Activated T-cell treated with anti-CD3 and anti-CD28 coated beads, Interleukin-2, amount 50 U/mL, for 1 hour (primary cell): ENCODE data around the gene NUMA1.
A peak's percentile ranks its signal among the peaks of the same experiment; 100 is the strongest.

Experiments used
- DNase-seq: peaks from one replicate; pipeline ENCODE4 v3.0.0-alpha.2; 2020

NUMA1 gene

GRCh38 chr11:72102631-72102945, 22.2 kb upstream of the NUMA1 start:
- DNase-seq, result no peak

GRCh38 chr11:72102162-72102561, 21.8 kb upstream of the NUMA1 start:
- DNase-seq, result no peak

GRCh38 chr11:72100462-72100861, 20.1 kb upstream of the NUMA1 start:
- no peak for DNase-seq

GRCh38 chr11:72100009-72100408, 19.7 kb upstream of the NUMA1 start:
- DNase-seq, result no peak

- DNase-seq, result no peak
These were observed 18.4 kb upstream of the NUMA1 start for GRCh38 chr11:72098741-72099140.

- peak; percentile 76 for DNase-seq
These were observed 10.9 kb upstream of the NUMA1 start for GRCh38 chr11:72091292-72091691.

GRCh38 chr11:72088076-72088808, 7.9 kb upstream of the NUMA1 start:
- no peak for DNase-seq

GRCh38 chr11:72085621-72086351, 5.4 kb upstream of the NUMA1 start:
- no peak for DNase-seq

GRCh38 chr11:72084965-72085364, 4.6 kb upstream of the NUMA1 start:
- DNase-seq, result no peak

GRCh38 chr11:72084076-72084475, 3.7 kb upstream of the NUMA1 start:
- DNase-seq, result no peak

GRCh38 chr11:72083414-72083813, 3.1 kb upstream of the NUMA1 start:
- no peak for DNase-seq

- DNase-seq, result no peak
These were observed 1.6 kb upstream of the NUMA1 start for GRCh38 chr11:72081821-72082453.

GRCh38 chr11:72081184-72081644, 872 bp upstream of the NUMA1 start:
- DNase-seq, result no peak

- DNase-seq, result no peak
These were observed 470 bp downstream of the NUMA1 start for GRCh38 chr11:72079819-72080325.

- no peak for DNase-seq
These were observed 1.9 kb downstream of the NUMA1 start for GRCh38 chr11:72078477-72078876.

GRCh38 chr11:72075756-72076155, 4.6 kb downstream of the NUMA1 start:
- DNase-seq, result no peak

GRCh38 chr11:72075109-72075508, 5.2 kb downstream of the NUMA1 start:
- DNase-seq, result no peak

- no peak for DNase-seq
These were observed 8.0 kb downstream of the NUMA1 start for GRCh38 chr11:72072348-72072747.

GRCh38 chr11:72070491-72070890, 9.9 kb downstream of the NUMA1 start:
- DNase-seq, result no peak

GRCh38 chr11:72069787-72070251, 10.5 kb downstream of the NUMA1 start:
- DNase-seq, result no peak

GRCh38 chr11:72069200-72069599, 11.1 kb downstream of the NUMA1 start:
- DNase-seq, result no peak

GRCh38 chr11:72067676-72068075, 12.7 kb downstream of the NUMA1 start:
- DNase-seq, result no peak

GRCh38 chr11:72067266-72067665, 13.1 kb downstream of the NUMA1 start:
- no peak for DNase-seq

GRCh38 chr11:72066855-72067254, 13.5 kb downstream of the NUMA1 start:
- no peak for DNase-seq
